CD4-positive, alpha-beta T cell treated with Interleukin-17A for 1 hour (primary cell): Measurements from ENCODE around the gene ZEB2.
A peak's percentile ranks its signal among the peaks of the same experiment; 100 is the strongest.

Experiments used
- DNase-seq: peaks from one replicate; pipeline ENCODE4 v3.0.0-alpha.2; 2020

ZEB2 gene

DNA sequence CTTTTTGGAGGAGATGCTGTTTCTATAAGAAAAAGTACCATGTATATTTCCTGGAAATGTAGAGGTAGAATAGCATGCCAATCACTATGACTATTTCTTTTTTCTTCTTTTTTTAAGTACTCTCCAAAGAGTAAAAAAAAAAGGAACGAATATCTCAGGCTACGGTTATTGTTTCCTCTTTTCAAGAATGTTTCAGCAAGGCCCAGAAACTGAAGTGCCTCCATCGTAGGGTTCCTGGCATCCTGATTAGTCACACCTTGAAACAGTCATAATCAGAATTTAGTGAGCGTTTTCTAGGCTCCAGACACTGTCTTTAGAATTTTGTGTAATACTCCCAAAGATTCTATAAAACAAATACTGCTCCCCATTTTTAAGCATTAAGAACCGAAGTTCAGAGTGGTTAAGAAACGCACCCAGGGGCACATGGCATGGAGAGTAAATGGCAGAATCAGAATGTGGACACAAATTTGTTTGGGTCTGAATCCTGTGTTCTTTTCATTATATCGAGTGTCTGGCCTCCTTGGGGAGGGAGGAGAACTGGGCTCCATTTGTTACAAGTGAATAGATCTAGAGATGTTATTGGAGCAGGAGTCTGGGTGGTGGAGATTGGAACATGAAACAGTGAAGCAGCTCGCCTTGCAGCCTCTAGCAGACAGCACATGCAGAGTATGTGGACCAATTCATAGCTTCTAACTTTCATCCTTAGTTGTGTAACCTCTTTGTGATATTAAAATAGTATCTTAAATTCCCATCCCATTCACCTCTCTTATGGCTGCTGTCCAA, 26.7 kb downstream of the ZEB2 start:
- DNase-seq: no peak

DNA sequence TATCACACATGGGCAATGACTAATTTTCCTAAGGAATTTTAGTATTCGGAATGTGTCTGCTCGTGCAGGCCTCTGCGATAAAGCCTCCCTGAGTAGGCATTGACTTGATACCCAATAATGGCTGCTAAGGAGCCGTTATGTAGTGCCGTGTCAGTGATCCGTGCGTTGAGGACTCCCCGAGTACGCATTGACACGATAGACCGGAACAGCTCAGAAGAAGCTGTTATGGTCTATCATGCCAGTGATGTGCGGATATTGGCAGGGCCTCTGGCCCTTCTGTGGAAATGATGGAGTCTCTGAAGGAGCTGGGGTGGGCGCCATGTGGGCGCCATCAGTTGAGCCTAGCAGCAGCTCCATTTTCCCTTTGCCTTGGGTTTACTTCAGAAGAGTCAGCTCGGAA, 29.1 kb downstream of the ZEB2 start:
- DNase-seq: no peak

DNA sequence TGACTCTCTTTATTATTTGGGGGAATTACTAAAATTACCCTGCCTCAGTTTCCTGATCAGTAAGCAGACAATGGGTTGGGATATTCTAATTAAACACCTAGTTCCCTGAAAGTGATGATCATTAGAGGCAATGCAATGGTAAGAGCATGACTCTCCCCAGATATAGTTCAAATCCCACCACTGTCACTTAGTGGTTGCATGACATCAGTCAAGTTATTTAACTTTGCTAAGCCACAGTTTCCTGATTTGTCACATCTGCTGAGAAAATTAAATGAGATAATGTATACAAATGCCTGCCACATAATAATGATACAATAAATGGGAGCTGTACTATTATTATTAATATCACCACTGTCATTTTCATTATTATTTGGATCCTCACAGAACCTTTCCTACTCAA, 29.9 kb downstream of the ZEB2 start:
- DNase-seq: peak; percentile 43

DNA sequence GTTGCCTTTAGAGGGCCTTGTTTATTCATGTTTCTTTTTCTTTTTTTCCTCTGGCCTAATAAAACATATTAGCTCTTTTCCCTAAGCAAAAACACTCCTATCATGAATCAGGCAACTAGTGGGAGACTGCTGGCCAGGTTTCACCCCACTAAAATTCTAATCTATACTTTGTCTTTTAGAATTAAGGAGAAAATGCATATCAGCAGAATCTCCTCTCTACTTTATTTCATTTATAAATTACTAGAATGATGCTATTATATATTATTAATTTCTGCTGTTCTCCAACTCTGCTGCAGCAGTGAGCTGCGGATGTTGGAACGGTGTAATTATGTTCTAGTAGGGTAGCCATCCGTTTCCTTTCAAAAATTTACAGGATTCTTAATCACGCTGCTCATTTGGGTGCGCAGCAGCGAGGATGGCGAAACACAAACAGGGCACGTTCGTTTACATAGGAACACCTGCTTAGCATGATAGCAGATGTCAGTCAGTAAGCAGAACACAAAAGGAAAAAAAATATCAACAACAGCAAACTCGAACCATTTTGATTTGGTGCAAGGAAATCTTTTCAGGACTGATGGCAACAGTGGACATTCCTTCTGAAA, 30.5 kb downstream of the ZEB2 start:
- no peak for DNase-seq

DNA sequence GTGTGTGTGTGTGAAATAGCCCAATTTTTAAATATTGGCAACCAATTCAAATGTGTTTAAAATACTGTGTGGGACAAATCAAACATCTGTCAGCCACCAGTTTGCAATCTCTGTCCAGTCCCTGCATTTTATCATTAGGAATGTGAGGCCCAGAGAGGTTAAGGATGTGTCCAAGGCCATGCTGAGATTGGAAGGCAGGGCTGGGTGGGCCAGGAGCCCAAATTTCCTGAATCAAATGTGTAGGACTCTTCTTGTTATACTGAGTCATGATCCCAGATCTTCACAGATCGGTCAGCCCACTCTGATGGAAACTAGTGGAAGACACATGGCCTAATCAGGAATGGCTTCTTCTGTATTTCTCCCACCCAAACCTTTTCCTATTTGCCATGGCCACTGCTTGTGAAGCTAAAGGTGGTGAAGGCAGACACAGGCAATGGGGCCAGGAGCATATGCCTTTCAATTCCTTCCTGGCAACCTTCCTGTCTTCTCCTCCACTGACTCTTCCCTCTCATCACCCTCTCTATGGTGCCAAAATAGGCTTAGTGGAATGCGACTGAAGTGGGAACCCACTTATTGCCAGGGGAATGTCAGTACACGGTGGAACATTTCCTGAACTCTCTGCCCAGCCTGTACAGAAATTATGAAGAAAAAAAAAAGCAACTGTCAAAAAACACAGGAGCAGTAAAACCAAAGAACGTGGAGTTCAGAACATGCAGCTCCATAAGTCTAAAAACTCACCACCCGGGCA, 35.5 kb downstream of the ZEB2 start:
- DNase-seq: no peak

DNA sequence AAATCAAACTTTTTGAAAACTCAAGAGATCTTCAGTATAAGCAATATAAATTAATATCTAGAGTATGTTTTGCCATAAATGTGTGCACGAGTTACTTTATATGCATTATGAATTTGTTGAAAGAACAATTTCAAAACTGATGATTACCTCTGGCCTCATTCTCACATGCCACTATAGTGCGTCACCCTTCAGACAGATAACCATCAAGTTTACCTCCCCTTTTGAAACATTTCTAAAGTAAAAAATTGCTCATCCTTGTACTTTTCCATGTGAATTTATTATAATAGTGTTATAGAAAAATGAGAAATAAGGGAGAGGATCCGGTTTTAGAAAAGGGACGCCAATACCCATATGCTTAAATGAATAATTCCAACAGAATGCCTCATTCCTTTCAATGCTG, 38.3 kb downstream of the ZEB2 start:
- DNase-seq: no peak

DNA sequence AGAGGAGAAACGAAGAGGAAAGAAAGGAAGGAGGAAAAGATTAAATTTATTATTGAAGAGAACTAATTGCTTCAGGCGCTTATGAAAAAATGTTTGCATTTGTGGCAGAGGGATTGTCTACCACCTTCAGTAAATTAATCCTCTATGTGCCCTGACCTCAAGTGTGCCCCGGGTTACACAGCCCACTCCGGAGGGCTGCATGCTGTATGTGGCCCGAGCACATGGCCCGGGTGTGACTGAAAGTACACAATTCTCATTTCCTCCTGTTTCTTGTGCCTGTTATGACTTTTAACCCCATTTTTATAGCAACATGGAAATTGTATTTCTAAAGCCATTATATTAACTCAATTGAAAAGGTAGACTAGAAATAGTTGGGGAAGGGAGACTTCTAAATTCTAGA, 38.8 kb downstream of the ZEB2 start:
- DNase-seq: no peak

DNA sequence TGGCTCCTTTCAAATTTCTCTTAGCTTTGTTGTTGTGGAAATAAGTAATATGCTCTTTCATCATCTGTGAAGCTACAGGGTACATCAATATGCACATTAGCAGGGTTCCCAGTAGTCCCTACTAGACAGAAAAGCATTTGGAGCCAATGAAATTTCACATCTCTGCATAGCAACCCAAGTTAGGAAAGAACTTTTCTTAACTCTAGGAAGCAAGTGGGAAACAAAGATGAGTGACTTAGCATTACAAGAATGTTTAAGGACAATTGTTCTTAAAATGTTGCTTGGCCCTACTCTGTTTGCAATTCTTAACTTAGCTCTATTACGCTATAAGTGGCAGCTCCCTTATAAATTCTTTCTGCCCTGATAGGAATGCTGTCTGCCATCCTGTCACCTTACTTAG, 39.6 kb downstream of the ZEB2 start:
- DNase-seq: no peak

DNA sequence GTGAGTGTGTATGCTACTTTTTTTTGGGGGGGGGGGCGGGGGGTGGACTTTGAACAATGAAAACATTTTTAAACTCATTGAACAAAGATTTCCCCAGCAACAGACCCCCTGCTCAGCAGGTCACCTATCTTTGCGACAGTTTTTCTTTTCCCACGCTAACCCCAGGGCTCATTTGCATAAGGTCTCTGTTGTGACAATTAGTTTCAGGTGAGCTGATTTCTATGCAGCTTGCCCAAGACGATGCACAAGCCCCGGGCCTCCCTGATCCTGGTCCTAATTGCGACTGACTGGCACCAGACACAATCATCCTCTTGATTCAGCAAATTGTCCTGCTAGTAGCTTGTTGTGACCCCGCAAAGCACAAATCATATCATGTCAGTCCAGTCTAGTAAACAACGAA, 40.3 kb downstream of the ZEB2 start:
- DNase-seq: no peak

DNA sequence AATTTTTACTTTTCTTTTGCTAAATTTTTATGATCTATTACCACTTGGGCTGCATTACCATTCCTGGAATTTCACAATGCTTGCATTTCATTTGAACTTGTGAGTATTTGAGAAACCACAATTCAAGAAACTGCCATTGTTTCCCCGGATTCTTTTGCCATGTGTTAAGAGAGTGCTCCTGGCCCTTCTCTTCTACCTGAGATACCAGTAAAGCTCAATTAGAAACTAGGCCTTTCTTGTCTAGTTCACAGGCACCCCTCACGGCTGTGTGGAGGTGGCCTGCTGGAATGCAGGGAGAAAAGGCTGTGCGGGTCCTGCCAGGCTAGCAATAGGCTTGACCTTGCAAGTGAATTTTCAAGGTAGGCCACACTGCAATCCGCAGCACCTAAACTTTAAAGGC, 40.8 kb downstream of the ZEB2 start:
- DNase-seq: no peak

DNA sequence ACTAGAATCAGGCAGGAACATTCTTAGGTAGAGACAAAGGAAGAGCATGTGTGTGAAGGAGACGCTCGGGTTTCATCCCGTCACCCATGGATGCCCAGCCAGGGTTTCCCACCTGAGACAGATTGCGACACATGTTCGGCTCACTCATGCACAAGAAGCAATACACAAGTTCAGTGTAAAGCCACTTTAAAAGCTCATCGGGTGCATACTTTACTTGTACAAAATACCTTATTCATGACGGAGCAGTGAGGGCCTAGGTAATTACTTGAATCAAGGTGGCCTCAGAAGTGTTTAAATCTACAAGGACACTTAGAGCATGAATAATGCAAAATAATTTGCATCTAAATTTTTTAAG, 42.0 kb downstream of the ZEB2 start:
- no peak for DNase-seq

DNA sequence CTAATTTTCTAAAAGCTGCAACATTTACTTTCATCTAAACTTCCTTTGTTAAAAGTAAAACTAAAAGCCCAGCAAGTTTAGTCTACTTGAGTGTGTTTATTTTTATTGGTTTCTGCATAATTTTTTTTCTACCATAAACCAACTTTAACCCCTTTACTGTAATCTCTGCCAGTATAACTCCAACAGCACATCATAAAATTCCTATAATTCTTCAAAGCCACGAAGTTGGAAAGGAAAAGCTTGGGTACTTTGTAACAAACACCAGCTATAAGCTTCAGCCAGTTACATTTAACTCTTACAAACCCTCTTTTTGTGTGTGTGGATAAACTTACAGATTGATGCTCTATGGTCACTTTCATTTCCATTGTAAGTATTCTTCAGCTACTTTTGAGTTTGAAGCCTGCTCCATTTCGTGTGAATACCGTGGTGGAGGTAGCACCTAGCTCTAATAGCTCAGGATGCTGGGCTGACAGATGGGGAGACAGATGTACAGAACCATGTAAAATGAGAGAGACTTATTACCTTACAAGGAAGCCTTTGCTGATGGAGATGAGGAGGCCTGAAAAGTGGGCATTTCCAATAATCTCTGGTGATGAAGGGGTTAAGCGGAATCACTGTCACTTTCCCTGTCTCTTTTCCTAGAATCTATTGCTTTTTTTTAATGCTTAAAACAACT, 42.5 kb downstream of the ZEB2 start:
- DNase-seq: no peak

DNA sequence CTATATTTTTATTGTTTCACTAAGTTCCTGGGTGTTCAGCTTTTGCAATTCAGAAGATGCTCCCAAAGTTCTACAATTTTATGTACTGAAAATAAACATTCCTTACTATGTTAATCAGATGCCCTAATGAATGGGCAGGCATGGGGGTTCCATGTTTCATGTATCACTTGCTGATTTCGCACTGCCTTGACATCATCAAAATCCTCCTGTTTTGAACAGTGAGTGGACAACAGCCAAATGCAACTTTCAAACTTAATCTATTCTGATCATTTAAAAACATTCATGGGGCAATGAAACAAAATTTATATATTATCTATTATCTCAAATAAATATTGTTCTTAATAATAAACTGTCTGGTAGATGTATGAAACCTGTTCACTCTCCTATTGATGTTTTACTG, 43.2 kb downstream of the ZEB2 start:
- no peak for DNase-seq

DNA sequence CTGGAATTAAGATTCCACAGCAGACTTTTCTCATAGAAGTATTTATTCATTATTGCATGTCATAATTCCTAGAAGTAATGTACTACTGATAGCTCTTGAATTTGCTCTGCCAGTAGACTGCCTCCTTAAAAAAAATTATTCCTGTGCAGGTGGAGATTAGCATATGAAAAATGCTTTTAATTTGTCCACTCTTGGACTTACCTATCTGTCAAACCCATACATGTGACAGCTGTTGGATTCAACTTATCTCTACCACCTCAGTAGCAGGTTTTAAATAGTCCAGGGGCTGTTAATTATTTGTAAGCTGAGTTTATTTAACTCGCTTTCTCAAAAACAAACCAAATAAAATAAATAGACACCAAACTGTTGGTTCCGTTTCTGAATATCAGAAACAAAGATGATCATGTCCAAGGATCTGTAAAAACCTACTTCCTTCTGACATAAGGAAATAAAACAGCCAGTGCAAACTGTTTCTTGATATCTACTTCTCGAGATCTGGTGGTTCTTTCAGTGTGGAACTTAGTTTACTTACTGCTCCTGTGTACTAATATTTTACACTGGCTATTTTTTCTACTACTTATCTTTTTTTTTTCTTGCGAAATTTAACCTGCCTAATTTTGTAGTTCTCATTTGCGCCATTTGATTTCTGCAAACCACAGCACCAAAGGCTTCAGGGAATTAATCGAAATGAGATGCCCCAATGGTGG, 44.2 kb downstream of the ZEB2 start:
- no peak for DNase-seq

DNA sequence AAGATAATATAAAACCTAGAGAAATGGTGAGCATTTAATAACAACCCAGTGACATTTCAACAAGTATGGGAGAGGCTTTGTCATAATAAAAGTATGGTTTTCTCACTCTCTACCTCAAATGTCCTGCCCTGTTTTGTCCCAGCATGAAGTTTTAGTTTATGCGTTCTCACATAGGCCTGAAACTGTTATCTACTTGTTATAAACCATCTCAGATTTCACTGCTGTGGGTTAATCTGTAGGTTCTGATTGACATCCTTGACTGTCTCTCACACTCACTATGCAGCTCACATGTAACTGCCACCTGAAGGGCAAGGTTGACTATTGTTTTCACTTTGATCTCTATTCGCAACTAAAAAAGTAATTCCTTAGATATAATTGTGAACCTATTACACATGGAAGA, 44.9 kb downstream of the ZEB2 start:
- peak; percentile 51 for DNase-seq

DNA sequence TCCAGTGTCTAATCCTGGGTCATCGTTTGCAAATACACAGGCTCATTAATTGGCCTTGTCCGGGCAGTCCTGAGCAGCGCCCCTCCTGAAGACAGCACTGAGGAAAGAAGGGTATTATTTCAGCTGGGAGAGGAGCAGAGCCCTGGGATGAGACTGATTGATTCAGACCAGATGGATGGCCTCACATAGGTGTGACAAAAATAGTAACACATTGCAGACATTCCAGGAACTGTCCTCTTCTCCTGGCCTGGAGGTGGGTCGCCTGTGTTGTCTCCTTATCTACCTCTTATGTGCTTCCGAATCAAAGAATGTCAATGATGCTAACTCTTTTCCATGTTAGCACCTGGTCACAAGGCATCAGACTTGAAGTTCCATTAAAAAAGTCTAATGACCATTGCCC, 45.9 kb downstream of the ZEB2 start:
- no peak for DNase-seq

DNA sequence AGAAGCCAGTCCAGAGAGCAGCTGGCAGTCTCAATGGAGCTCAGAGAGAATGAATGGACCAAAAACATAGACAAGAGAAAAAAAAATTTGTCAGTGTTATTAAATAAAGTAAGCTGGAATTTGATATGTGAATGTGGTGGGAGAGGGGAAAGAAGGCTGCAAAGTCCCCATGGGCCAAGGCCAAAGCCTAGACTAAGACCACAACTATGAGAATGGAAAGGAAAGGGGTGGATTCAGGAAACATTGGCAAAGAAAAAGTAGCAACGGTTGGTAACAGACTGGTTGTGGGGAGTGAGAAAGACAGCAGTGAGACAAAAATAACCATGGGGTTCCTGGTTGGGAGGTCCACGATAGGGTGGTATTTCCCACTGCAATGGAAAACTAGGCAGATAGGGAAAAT, 47.0 kb downstream of the ZEB2 start:
- no peak for DNase-seq

DNA sequence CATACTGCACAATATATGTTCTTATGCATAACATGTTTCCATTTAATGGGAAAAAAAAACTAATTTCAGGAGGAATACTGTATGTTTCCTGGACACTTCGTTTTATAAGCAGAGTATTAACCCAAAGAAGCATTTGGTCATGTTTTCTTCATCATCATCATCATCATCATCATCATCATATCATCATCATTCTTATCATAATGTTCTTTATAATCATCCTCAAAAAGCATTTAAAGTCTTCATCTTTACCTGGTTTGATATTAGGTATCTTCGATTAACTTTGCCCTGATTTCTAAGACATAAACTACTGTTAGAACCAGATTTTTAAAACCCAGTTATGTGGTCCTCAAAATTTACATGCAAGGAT, 47.9 kb downstream of the ZEB2 start:
- DNase-seq: no peak

DNA sequence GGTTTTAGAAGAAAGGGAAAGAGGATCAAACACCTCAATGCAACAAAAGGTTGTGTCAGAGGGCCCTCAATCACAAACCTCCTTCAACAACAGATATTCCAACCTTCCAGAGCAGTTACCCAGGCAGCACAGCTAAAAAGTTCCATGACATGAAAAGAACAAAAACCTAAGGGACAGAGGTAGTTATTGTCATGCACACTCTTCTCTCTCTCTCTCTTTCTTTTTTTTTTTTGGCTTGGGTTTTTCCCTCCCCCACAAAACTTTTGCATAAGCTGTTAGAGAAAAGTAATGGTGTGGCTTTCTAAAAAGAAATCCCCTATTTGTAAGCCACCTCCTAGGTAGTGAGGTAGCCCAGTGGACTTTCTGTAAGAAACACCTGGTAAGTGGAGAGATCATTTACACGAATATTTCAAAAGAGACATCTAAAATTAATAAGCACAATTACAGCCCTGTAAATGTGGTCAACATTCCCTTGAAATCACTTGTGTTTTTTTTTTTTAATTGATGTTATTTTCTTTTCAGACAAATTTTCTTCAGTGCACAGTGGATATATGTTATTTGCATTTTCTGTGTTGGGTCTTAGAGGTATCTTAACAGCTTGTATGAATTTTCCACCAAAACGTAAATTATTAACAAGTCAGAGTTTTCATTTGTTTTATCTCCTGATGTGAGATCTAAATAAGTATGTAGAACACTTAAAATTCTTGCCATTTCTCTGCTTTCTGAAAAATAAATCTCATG, 48.4 kb downstream of the ZEB2 start:
- DNase-seq: peak; percentile 40

DNA sequence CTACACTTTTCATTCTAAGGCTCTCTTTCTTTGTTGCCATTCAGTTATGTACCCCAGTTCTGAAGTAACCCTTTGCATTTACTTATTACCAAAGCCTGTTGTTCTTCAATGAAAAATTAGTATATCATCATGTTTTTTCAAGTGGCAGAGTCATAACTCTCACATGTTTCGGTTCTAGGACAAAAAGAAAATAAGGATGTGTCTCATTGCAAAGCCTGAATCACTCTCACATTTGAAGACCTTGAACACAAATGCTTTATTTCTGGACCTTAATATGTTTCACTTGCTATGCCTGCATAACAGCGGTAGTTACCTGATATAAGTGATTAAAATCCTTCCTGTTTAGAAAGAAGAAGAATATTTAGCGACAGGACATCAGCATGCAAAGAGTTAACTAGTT, 49.1 kb downstream of the ZEB2 start:
- DNase-seq: no peak

DNA sequence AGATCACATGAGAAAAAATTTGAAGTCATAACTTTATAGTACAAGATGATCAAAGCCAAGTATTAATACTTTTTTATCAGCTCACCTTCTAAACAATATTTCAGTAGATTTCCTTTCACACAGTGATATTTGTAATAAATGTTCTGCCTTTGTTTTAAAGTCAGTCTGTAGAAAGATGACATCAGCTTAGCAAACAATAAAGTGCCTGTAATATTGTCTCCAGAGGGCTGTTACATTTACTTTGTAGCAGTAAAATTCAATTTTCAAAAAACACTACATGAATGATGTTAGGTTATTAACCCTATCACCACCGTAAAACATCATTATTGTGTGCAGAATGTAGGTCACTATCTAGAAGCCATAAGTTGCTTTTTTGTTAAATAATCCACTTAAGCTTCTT, 49.6 kb downstream of the ZEB2 start:
- DNase-seq: no peak

DNA sequence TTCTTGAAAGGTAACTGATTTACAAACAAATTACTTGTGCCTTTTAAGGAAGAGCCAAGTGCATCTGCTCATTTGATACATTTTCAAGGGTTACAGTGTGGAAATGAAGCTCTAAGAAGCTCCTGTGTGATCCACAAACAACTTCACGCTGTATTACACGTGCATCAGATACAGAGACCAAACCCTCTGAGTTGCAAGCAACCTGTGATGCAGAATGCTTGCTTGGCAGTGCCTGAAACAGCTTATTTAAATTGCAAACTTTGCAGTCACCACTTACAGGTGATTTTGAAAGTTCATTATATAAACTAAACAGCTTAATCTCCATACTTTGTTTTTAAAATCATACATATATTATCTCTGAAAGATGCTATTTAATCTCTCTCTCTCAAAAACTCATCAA, 50.1 kb downstream of the ZEB2 start:
- DNase-seq: no peak
